PC-9 (cell line): Measurements from ENCODE around the gene GRIP1. TPM values are rescaled to one million over a fixed set of nuclear protein-coding genes. Genes with fewer than 3 reads are reported as not detected.

ENCODE experiments used
- BruUV-seq: library from RNA; stranded (reverse); fragments of 400-500 nt; replicated peaks from 2 replicates; lab custom pipeline; 2021; lab: Mats Ljungman, UMichigan
- CTCF ChIA-PET: fragments of 300-600 bp; sonication (Branson Sonifier 250); formaldehyde crosslinking; loops from one replicate; lab custom pipeline; 2022; ENCODE audit warnings: antibody characterized with exemption; lab: Charles Lee
- POLR2A ChIA-PET: fragments of 300-600 bp; sonication (Branson Sonifier 250); formaldehyde crosslinking; loops from one replicate; lab custom pipeline; 2022; ENCODE audit warnings: antibody characterized with exemption; ENCODE audit not compliant: unreplicated experiment; lab: Charles Lee
- DNase-seq, 2 experiments: peaks; one replicate each; pipeline versions ENCODE4 v3.0.0 to v3.0.0-alpha.2; 2015 to 2022; ENCODE audit warnings: mixed read lengths in 1 of 2
- H2AFZ ChIP-seq: fragments of 200-600 bp; sonication (generic); 2 replicates; pipeline ENCODE4 v1.8.1; 2017; ENCODE audit warnings: antibody characterized with exemption
- H3F3A ChIP-seq: fragments of 200-600 bp; sonication (generic); 2 replicates; pipeline ENCODE4 v1.8.1; 2017; ENCODE audit warnings: antibody characterized with exemption, mild to moderate bottlenecking, low read depth; ENCODE audit not compliant: insufficient read depth
- H3K27ac ChIP-seq: fragments of 200-600 bp; sonication (generic); 2 replicates; pipeline ENCODE4 v1.6.1; 2016; ENCODE audit warnings: mixed run types
- H3K27me3 ChIP-seq: fragments of 200-600 bp; sonication (generic); 2 replicates; pipeline ENCODE4 v1.6.1; 2016; ENCODE audit warnings: low read depth, mixed run types; ENCODE audit not compliant: insufficient read depth
- H3K36me3 ChIP-seq: fragments of 200-600 bp; sonication (generic); 2 replicates; pipeline ENCODE4 v1.6.1; 2016; ENCODE audit warnings: low read depth, mixed run types
- H3K4me1 ChIP-seq: fragments of 200-600 bp; sonication (generic); replicated peaks from 2 replicates; pipeline ENCODE4 v1.6.1; 2016; ENCODE audit warnings: mixed run types; ENCODE audit not compliant: insufficient read depth
- H3K4me2 ChIP-seq: fragments of 200-600 bp; sonication (generic); 2 replicates; pipeline ENCODE4 v1.6.1; 2017; ENCODE audit warnings: mixed run types
- H3K4me3 ChIP-seq: fragments of 200-600 bp; sonication (generic); 2 replicates; pipeline ENCODE4 v1.6.1; 2016; ENCODE audit warnings: mixed run types
- H3K79me2 ChIP-seq: fragments of 200-600 bp; sonication (generic); 2 replicates; pipeline ENCODE4 v1.6.1; 2017; ENCODE audit warnings: low read depth, mixed run types
- H3K9me2 ChIP-seq: fragments of 200-600 bp; sonication (generic); 2 replicates; pipeline ENCODE4 v1.8.1; 2017; ENCODE audit warnings: mild to moderate bottlenecking; ENCODE audit not compliant: insufficient read depth
- H3K9me3 ChIP-seq: fragments of 200-600 bp; sonication (generic); 2 replicates; pipeline ENCODE4 v1.8.1; 2016; ENCODE audit warnings: low read depth; ENCODE audit not compliant: insufficient read depth
- H4K20me1 ChIP-seq: fragments of 200-600 bp; sonication (generic); 2 replicates; pipeline ENCODE4 v1.8.1; 2017; ENCODE audit not compliant: insufficient read depth
- EZH2 ChIP-seq: fragments of 200-600 bp; sonication (generic); IDR thresholded peaks from 2 replicates; pipeline ENCODE4 v1.8.0; 2017; ENCODE audit warnings: antibody characterized with exemption, low read depth
- intact Hi-C: fragments of 100-400 bp; cut with micrococcal nuclease; formaldehyde crosslinking; loops from one replicate; pipeline ENCODE4 v1.10.0; 2022; ENCODE audit not compliant: unreplicated experiment
- total RNA-seq: library from RNA; stranded (reverse); gene quantifications from 2 replicates; pipeline ENCODE4 v1.2.3, GENCODE V29; 2021
- TF ChIP-seq, protein P1 (sequence below): fragments of 200-600 bp; sonication (generic); conservative IDR thresholded peaks from 2 replicates; pipeline ENCODE4 v1.6.1; 2017; ENCODE audit warnings: mixed run types, antibody characterized with exemption, mild to moderate bottlenecking, moderate library complexity

Gene GRIP1
- total RNA-seq, 1 experiment from 2014 or later: 16.0 TPM

DNA sequence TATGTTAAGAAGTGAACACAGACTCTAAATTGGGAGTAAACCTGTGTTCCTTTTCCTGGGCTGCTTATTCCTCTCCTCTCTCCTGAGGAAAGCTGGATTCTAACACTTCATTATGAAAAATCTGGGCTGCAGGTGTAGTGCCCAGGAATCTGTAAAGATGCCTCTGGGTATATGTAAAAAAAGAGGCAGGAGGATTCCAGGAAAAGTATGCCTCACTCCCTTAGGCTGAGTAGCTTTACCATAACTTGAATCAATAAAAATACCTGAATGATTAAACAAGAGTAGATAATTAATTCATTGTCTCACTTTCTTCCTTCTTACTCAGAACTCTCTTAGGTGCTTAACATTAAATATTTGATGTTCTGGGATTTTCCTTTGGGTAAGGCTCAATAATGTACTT, 185.1 kb downstream of the GRIP1 start:
- Histone ChIP-seq H3K79me2 (no peaks in the 10 kb centered on the region), H3K4me1 (no peaks in the 10 kb centered on the region), H3K36me3 (no peaks in the 10 kb centered on the region), H3K9me2 (no peaks in the 10 kb centered on the region), H3K4me2 (no peak overlapping the region), H2AFZ (no peak overlapping the region), H3K9me3 (no peaks in the 10 kb centered on the region; the same call in 1 of the 2 replicates), H3K27ac (no peak overlapping the region), H3F3A (no peaks in the 10 kb centered on the region), H3K27me3 (no peaks in the 10 kb centered on the region), H4K20me1 (no peaks in the 10 kb centered on the region), H3K4me3 (no peak overlapping the region)
- ChIA-PET POLR2A (no interaction called here), CTCF (interaction anchor here (0.6 kb wide), 1 partner anchor 8 kb away, joined by 5 read pairs; no protein-coding TSS in a partner anchor)
- intact Hi-C loops: no loop called here
- DNase-seq: no peak
- BruUV-seq: no TSS peak
- TF ChIP-seq, protein P1, sequence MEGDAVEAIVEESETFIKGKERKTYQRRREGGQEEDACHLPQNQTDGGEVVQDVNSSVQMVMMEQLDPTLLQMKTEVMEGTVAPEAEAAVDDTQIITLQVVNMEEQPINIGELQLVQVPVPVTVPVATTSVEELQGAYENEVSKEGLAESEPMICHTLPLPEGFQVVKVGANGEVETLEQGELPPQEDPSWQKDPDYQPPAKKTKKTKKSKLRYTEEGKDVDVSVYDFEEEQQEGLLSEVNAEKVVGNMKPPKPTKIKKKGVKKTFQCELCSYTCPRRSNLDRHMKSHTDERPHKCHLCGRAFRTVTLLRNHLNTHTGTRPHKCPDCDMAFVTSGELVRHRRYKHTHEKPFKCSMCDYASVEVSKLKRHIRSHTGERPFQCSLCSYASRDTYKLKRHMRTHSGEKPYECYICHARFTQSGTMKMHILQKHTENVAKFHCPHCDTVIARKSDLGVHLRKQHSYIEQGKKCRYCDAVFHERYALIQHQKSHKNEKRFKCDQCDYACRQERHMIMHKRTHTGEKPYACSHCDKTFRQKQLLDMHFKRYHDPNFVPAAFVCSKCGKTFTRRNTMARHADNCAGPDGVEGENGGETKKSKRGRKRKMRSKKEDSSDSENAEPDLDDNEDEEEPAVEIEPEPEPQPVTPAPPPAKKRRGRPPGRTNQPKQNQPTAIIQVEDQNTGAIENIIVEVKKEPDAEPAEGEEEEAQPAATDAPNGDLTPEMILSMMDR: no peak
- no peak for TF ChIP-seq EZH2

DNA sequence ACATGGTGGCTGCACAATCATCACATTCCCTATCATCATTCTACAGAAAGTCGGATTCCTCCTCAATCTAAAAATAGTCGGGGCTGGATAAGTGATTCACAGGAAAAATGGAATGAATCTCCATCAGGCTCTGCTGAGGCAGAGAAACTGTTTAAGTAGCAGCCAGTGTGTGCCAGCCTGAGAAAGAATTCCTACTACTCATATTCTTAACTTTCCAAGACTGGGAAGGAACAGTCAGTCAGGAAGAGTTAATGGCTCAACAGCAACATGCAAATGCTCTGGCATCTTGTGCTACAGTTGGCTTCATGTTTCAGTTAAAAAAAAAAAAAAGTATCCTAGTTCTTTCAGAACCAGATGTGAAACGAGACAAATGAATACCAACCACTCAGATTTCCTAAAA, 187.0 kb downstream of the GRIP1 start:
- ChIA-PET POLR2A (no interaction called here), CTCF (no interaction called here)
- DNase-seq: no peak
- no TSS peak for BruUV-seq
- Histone ChIP-seq H3K4me3 (no peak overlapping the region), H2AFZ (no peak overlapping the region), H3K79me2 (no peaks in the 10 kb centered on the region), H4K20me1 (no peaks in the 10 kb centered on the region), H3K9me3 (no peaks in the 10 kb centered on the region), H3K4me1 (no peaks in the 10 kb centered on the region), H3K4me2 (no peak overlapping the region), H3K27ac (no peak overlapping the region), H3K36me3 (no peaks in the 10 kb centered on the region), H3K9me2 (no peaks in the 10 kb centered on the region), H3K27me3 (no peaks in the 10 kb centered on the region), H3F3A (no peaks in the 10 kb centered on the region)
- TF ChIP-seq, protein P1: no peak
- TF ChIP-seq EZH2: no peak
- intact Hi-C loops: no loop called here

DNA sequence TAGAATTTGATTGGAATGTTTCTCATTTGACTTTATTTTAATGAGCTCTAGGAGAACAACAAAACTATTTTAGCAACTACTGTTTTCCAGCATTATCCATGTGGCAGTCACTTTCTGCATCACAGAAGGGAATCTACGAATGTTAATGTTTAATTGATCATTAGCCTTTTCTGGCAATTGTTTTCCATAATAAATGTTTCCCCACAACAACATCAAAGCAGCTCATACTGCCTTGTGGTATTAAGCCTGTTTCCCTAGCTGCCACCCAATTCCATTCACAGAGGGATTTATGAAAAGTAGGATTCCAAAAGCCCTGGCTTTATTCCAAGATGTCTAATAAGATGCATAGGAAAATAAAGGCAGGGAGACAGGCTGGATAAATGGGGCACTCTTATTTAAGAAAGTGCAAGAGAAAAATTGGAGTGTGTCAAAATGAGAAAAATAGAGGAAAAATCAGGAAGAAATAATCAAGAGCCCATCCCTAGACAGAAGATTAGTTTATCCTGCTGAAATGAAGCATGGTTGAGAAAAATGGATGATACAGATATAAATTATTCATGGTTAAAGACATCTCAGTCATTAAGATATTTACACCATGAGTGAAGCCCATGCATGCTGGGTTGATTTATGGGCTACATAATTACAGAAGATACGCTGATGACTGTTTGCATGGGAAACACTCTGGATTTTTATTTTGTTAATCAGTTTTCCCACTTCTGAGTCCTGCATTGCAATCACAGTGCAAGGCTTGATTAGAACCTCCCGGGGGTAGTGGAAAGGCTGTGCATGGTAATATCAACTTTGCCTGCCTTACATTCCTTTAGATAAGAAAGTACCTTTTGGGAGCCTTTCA, 196.3 kb downstream of the GRIP1 start:
- Histone ChIP-seq H3K79me2 (no peaks in the 10 kb centered on the region), H3K4me1 (no peaks in the 10 kb centered on the region), H3K36me3 (no peaks in the 10 kb centered on the region), H3K4me3 (no peak overlapping the region), H3K9me2 (no peaks in the 10 kb centered on the region), H3F3A (no peaks in the 10 kb centered on the region), H3K4me2 (no peak overlapping the region), H4K20me1 (no peaks in the 10 kb centered on the region), H3K27me3 (no peaks in the 10 kb centered on the region), H3K9me3 (no peaks in the 10 kb centered on the region), H2AFZ (no peak overlapping the region), H3K27ac (no peak overlapping the region)
- no peak for DNase-seq
- TF ChIP-seq, protein P1: no peak
- TF ChIP-seq EZH2: no peak
- intact Hi-C loops: no loop called here
- CTCF ChIA-PET: no interaction called here
- POLR2A ChIA-PET: no interaction called here
- BruUV-seq: no TSS peak
